Nephron (organoid): ENCODE results near the gene HABP4.

ENCODE experiments used
- H3K27ac Mint-ChIP-seq, 3 experiments: 2 replicates each; pipeline ENCODE4 v1.8.0; 2020; ENCODE audit warnings: mixed read lengths in 3 of 3, mild to moderate bottlenecking in 2 of 3, moderate library complexity in 1 of 3
- H3K27me3 Mint-ChIP-seq: 2 replicates; pipeline ENCODE4 v1.8.0; 2021; ENCODE audit warnings: low read depth, mild to moderate bottlenecking, moderate library complexity, mixed read lengths
- H3K36me3 Mint-ChIP-seq: 2 replicates; pipeline ENCODE4 v1.8.0; 2020; ENCODE audit warnings: low read depth, mixed read lengths
- H3K4me1 Mint-ChIP-seq: 2 replicates; pipeline ENCODE4 v1.8.0; 2020; ENCODE audit warnings: mixed read lengths
- H3K4me3 Mint-ChIP-seq, 3 experiments: 2 replicates each; pipeline ENCODE4 v1.8.0; 2020; ENCODE audit warnings: mild to moderate bottlenecking in 3 of 3, mixed read lengths in 3 of 3, moderate library complexity in 2 of 3
- H3K9me3 Mint-ChIP-seq: 2 replicates; pipeline ENCODE4 v1.8.0; 2020; ENCODE audit warnings: mixed read lengths
- CTCF ChIP-seq, 3 experiments: fragments of 200-600 bp; sonication (generic); IDR thresholded peaks; one replicate each; pipeline ENCODE4 v1.5.0; 2021; ENCODE audit warnings: antibody characterized with exemption in 3 of 3; ENCODE audit not compliant: unreplicated experiment in 3 of 3

HABP4 gene

GRCh38 chr9:96413302-96414221 is 36.4 kb upstream of the HABP4 start:
- H3K36me3 Mint-ChIP-seq: peaks cover 5% of the 10 kb centered on the region
- H3K27me3 Mint-ChIP-seq: no peaks in the 10 kb centered on the region
- H3K4me3 Mint-ChIP-seq: peak overlapping the region in 2 of 3 experiments; percentile 32 to 35
- H3K9me3 Mint-ChIP-seq: no peaks in the 10 kb centered on the region
- no peak overlapping the region for H3K27ac Mint-ChIP-seq
- peaks cover 16% of the 10 kb centered on the region for H3K4me1 Mint-ChIP-seq
- TF ChIP-seq CTCF (IDR thresholded peaks at IDR 0.05; ENCODE audit: unreplicated experiment in 3 of 3): no peak

GRCh38 chr9:96417051-96417586 is 32.9 kb upstream of the HABP4 start:
- Mint-ChIP-seq H3K4me3 (peak overlapping the region; percentile 90 to 94 (median 92)), H3K9me3 (no peaks in the 10 kb centered on the region), H3K36me3 (no peaks in the 10 kb centered on the region), H3K27ac (peak overlapping the region; percentile 59 to 92 (median 88)), H3K27me3 (no peaks in the 10 kb centered on the region), H3K4me1 (peaks cover 37% of the 10 kb centered on the region)
- peak; percentile 12 to 19 (median 12) for TF ChIP-seq CTCF (IDR thresholded peaks at IDR 0.05; ENCODE audit: unreplicated experiment in 3 of 3)

GRCh38 chr9:96417661-96418082 is 32.3 kb upstream of the HABP4 start:
- TF ChIP-seq CTCF (IDR thresholded peaks at IDR 0.05; ENCODE audit: unreplicated experiment in 3 of 3): no peak
- H3K36me3 Mint-ChIP-seq: no peaks in the 10 kb centered on the region
- no peaks in the 10 kb centered on the region for H3K27me3 Mint-ChIP-seq
- peak overlapping the region in 1 of 3 experiments; percentile 42 for H3K27ac Mint-ChIP-seq
- H3K4me1 Mint-ChIP-seq: peaks cover 37% of the 10 kb centered on the region
- H3K9me3 Mint-ChIP-seq: no peaks in the 10 kb centered on the region
- H3K4me3 Mint-ChIP-seq: peak overlapping the region; percentile 86 to 90 (median 88)

GRCh38 chr9:96418083-96418919 is 31.7 kb upstream of the HABP4 start, which contains the start of gene ZNF367:
Gene ZNF367, minus strand, starts transcription at chr9:96418370. Its CDS starts 338 bp downstream, at chr9:96418032.
- Mint-ChIP-seq H3K27me3 (no peaks in the 10 kb centered on the region), H3K9me3 (no peaks in the 10 kb centered on the region), H3K4me3 (peak within 1 kb of the TSS; percentile 90 to 94 (median 92)), H3K36me3 (no peaks in the 10 kb centered on the region), H3K4me1 (peaks cover 36% of the 10 kb centered on the region), H3K27ac (peak within 1 kb of the TSS; percentile 84 to 95 (median 93))
- TF ChIP-seq CTCF (IDR thresholded peaks at IDR 0.05; ENCODE audit: unreplicated experiment in 3 of 3): no peak

GRCh38 chr9:96418920-96419690 is 30.9 kb upstream of the HABP4 start:
- Mint-ChIP-seq H3K27me3 (no peaks in the 10 kb centered on the region), H3K9me3 (no peaks in the 10 kb centered on the region), H3K4me1 (peaks cover 28% of the 10 kb centered on the region), H3K36me3 (no peaks in the 10 kb centered on the region), H3K27ac (peak overlapping the region; percentile 84 to 95 (median 93)), H3K4me3 (peak overlapping the region; percentile 89 to 92 (median 90))
- TF ChIP-seq CTCF (IDR thresholded peaks at IDR 0.05; ENCODE audit: unreplicated experiment in 3 of 3): no peak
